ENCODE results near the gene GSTA3.
"Not testable (repeated sequence)": the region's sequence is repeated elsewhere in the genome, so short reads cannot be mapped to it uniquely, and the experiment has no call there.

The GSTA3 gene

GRCh38 chr6:52868240-52868639 is 41.3 kb downstream of the GSTA3 start:
- DNase-seq (ENCODE audit: low read depth in 2 of 2, low spot score in 1 of 2) = no peak

GRCh38 chr6:52861151-52861550 is 48.3 kb downstream of the GSTA3 start:
- not testable (repeated sequence) for DNase-seq (ENCODE audit: low read depth in 2 of 2, low spot score in 1 of 2)

- no peak for DNase-seq (ENCODE audit: low read depth in 2 of 2, low spot score in 1 of 2)
Observed at GRCh38 chr6:52858416-52858815, 51.1 kb downstream of the GSTA3 start.

DNA sequence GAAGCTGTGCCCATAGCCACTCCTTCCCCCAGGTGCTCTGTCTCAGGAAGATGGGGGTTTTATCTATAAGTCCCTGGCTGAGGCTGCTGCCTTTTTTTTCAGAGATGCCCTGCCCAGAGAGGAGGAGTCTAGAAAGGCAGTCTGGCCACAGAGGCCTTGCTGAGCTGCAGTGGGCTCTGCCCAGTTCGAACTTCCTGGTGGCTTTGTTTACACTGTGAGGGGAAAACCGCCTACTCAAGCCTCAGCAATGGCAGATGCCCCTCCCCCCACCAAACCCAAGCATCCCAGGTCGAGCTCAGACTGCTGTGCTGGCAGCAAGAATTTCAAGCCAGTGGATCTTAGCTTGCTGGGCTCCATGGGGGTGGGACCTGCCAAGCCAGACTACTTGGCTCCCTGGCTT is 53.4 kb downstream of the GSTA3 start:
- not testable (repeated sequence) for DNase-seq (ENCODE audit: low read depth in 2 of 2, low spot score in 1 of 2)

DNA sequence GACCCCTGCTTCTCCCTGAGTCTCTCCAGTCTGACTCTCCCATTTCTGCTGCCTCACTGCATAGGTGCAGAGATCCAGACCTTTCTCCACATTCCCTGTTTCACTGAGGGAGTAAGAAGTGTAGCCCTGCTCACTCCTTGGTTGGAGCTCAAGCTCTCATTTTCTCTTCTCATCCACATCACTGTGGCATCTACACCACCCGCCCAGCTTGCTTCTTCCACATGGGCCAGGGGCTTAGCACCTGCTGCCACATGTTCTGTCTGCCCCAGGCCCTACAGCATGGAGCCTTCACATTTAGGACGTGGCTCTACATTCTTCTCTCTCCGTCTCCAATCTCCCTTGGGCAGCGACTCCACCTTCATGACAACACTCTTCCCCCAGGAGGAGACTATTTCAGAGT is 60.4 kb downstream of the GSTA3 start:
- DNase-seq (ENCODE audit: low read depth in 2 of 2, low spot score in 1 of 2) = no peak

All from stimulated activated CD8-positive, alpha-beta memory T cell treated with anti-CD3 and anti-CD28 coated beads, Interleukin-4, amount 100 ng/mL, for 4 hours (primary cell).